RWPE1 (cell line): ENCODE results near the gene VIPR1.
A peak's percentile ranks its signal among the peaks of the same experiment; 100 is the strongest.

Experiments used
- CTCF ChIA-PET: fragments of 350-600 bp; sonication (Branson Sonifier 250); formaldehyde crosslinking; extraction: SDS; loops from one replicate; lab custom pipeline; 2021; lab: Yijun Ruan, JAX
- POLR2A ChIA-PET: fragments of 400-600 bp; formaldehyde crosslinking; extraction: SDS; loops from one replicate; lab custom pipeline; 2020; ENCODE audit warnings: antibody characterized with exemption; ENCODE audit not compliant: low non-redundant PET; lab: Yijun Ruan, JAX
- DNase-seq: peaks from one replicate; pipeline ENCODE4 v3.0.0; 2012; ENCODE audit warnings: low spot score
- H3K27ac ChIP-seq: fragments of 450-650 bp; 2 replicates; pipeline ENCODE4 v1.5.1; 2017
- TF ChIP-seq, protein P1 (sequence below): fragments of 450-650 bp; conservative IDR thresholded peaks from 2 replicates; pipeline ENCODE4 v1.5.1; 2017; ENCODE audit warnings: low read depth, mild to moderate bottlenecking

VIPR1 gene

DNA sequence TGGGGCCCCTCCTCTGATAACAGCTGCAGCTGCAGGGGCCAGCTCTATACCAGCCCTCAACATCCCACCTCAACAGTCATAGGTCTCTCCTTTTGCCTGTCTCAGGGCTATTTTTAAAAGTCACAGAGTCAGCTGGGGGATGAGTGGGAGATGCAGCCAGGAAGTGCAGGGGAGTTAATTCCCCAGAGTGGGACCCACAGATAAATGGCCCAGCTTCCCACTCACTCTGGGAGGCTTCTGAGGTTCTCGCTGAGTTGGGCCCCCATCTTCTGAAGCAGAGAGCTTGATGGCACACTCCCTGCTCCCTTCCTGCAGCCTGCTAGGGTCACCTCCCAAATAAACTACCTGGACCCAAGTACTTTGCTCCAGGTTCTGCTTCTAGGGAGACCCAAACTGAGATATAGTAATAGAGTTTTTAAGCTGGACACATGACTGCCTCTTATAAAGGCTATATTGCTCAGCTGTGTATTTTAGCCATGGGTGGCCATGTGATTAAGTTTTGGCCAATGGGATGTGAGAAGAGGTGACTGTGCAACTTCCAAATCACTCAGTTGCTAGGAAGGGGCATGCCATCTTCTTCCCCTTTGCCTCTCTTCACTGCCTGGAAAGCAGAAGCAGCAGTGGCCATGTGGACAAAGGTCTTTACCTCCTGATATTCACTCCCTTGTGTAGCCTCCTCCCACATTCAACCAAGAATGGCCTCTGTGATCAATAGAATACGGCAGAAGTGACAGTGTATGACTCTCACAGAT is 15.5 kb upstream of the VIPR1 start:
- TF ChIP-seq, protein P1, sequence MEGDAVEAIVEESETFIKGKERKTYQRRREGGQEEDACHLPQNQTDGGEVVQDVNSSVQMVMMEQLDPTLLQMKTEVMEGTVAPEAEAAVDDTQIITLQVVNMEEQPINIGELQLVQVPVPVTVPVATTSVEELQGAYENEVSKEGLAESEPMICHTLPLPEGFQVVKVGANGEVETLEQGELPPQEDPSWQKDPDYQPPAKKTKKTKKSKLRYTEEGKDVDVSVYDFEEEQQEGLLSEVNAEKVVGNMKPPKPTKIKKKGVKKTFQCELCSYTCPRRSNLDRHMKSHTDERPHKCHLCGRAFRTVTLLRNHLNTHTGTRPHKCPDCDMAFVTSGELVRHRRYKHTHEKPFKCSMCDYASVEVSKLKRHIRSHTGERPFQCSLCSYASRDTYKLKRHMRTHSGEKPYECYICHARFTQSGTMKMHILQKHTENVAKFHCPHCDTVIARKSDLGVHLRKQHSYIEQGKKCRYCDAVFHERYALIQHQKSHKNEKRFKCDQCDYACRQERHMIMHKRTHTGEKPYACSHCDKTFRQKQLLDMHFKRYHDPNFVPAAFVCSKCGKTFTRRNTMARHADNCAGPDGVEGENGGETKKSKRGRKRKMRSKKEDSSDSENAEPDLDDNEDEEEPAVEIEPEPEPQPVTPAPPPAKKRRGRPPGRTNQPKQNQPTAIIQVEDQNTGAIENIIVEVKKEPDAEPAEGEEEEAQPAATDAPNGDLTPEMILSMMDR = no peak
- POLR2A ChIA-PET = no interaction called here
- DNase-seq = no peak
- CTCF ChIA-PET = no interaction called here
- H3K27ac ChIP-seq = no peak overlapping the region

GRCh38 chr3:42488687-42489086 is 13.8 kb upstream of the VIPR1 start:
- CTCF ChIA-PET = no interaction called here

DNA sequence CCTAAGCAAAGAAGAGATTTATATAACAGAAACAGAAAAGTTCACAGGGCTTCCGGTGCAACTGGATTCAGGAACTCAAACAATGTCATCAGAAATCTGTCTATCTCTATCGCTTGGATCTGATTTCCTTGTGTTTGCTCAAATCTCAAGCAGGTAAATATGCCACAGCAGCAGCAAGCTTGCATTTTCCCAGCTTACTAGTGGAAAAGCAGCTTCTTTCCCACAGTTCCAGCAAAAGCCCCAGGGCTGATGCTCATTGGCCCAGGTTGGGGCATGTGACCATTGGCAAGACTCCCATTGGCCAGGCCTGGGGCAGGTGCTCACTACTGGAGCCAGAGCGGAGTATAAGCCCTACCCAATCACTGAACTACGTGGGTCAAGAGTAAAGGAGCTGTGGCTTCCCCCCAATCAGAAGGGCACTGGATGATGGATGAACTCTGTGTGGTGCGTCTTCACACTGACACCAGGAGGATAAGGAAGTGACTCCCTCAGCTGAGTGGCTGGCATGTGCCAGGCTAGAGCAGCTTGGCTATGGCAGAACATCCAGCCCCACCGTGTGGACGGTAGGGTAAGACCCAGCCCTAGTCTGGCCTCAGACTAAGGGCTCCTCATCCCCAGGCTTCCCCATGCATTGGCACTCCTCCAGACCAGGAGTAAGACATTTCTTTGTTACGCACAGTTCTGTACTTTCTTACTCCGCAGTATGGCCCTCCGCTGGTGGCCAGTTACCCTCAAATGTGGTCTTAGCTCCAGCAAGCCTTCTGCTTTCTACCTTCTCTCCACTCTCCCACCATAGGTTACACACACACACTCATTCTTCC is 13.1 kb upstream of the VIPR1 start:
- ChIA-PET POLR2A (no interaction called here), CTCF (no interaction called here)
- peak overlapping the region; percentile 84 for H3K27ac ChIP-seq
- TF ChIP-seq, protein P1 = no peak
- DNase-seq = no peak

More at GRCh38 chr3:42488687-42489086, 13.8 kb upstream of the VIPR1 start:
- TF ChIP-seq, protein P1 = no peak
- POLR2A ChIA-PET = no interaction called here
- H3K27ac ChIP-seq = no peak overlapping the region
- DNase-seq = no peak

DNA sequence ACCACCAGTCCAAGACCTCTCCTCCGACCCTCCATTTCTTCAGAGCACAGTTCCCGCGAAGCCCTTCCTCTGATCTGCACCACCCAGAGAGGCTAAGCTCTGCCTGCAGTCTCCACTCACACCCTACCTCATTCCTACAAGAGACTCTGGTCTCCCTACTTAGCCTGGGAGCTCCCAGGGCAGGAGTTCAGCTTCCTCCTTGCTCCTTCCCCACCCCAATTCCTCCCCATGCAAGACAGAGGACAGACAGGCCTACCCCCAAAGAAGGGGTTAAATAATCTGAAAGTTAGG is 12.6 kb upstream of the VIPR1 start:
- peak overlapping the region; percentile 84 for H3K27ac ChIP-seq
- CTCF ChIA-PET = interaction anchor here (0.7 to 0.8 kb wide), 3 partner anchors 124 to 375 kb away, joined by 3 to 4 read pairs (median 3); no protein-coding TSS in a partner anchor
- TF ChIP-seq, protein P1 = no peak
- POLR2A ChIA-PET = no interaction called here
- DNase-seq = no peak

DNA sequence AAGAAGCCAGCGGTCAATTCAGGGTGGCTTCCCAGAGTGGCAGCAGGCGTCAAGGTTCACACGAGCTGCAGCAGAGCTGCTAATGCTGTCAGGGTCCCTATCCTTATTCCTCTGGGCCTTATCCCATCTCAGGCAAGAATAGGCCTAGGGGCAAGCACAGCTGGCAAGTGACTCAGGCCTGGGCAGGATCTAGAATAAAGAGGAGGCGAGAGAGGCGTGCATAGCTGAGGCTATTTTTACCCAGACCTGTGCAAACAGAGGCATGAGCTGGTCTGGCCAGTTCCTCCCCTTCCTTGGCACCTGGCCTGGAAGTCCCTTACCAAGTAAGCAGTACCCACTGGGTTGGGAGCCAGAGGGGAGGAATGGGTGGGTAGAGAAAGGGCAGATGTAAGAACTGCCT is 12.2 kb upstream of the VIPR1 start:
- TF ChIP-seq, protein P1 = no peak
- ChIA-PET CTCF (interaction anchor here (0.7 to 0.8 kb wide), 3 partner anchors 124 to 375 kb away, joined by 3 to 4 read pairs (median 3); no protein-coding TSS in a partner anchor), POLR2A (no interaction called here)
- H3K27ac ChIP-seq = peak overlapping the region; percentile 84
- DNase-seq = peak; percentile 74

DNA sequence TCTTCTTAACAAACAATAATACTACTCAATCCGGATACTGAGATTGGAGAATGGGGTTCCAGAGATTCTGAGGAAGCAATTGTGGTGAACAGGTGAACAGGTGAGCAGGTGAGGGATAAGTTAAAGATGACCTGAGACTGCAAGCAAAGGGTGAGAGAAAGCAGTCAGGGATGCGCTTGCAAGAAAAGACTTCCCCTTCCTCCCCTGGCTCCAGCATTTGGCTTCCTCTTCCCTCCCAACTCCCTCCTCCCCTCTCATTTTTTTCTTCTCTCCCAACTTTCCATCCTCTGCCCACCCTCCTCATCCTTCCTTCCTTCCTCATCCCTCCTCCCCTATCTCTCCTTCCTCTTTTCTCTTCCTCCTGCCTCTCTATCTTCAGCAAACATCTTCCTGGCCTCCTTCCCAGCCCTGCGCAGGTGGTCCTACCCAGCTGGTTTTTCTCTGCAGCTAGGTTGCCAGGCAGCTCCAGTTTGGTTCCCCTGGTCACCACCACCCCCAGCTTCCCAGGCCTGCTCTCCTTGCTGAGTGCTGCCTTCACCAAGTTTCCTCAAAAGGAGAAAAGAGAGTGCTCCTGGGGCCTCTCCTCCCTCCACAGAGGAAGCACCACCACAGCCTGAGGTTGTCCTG is 10.4 kb upstream of the VIPR1 start:
- DNase-seq = no peak
- ChIA-PET CTCF (interaction anchor here (0.6 kb wide), 1 partner anchor 57 kb away, joined by 4 read pairs; no protein-coding TSS in a partner anchor), POLR2A (no interaction called here)
- H3K27ac ChIP-seq = no peak overlapping the region
- TF ChIP-seq, protein P1 = no peak
